Measurements from ENCODE around the gene ADRB2.
"Not testable (repeated sequence)": the region's sequence is repeated elsewhere in the genome, so short reads cannot be mapped to it uniquely, and the experiment has no call there.

DNA sequence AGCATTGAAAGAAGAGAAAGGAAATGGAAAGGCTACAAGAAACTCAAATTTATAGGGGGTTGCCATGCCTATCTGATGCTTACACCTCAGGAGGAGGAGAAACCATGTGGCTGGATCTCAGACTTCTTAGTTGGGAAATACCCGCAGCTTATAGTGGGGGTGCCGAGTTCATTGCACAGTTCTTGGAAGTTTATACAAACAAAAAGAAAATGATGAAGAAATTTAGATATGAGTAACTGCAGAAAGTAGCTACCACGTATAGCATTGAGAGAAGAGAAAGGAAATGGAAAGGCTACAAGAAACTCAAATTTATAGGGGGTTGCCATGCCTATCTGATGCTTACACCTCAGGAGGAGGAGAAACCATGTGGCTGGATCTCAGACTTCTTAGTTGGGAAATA, 23.0 kb upstream of the ADRB2 start:
- TF ChIP-seq, protein P1, sequence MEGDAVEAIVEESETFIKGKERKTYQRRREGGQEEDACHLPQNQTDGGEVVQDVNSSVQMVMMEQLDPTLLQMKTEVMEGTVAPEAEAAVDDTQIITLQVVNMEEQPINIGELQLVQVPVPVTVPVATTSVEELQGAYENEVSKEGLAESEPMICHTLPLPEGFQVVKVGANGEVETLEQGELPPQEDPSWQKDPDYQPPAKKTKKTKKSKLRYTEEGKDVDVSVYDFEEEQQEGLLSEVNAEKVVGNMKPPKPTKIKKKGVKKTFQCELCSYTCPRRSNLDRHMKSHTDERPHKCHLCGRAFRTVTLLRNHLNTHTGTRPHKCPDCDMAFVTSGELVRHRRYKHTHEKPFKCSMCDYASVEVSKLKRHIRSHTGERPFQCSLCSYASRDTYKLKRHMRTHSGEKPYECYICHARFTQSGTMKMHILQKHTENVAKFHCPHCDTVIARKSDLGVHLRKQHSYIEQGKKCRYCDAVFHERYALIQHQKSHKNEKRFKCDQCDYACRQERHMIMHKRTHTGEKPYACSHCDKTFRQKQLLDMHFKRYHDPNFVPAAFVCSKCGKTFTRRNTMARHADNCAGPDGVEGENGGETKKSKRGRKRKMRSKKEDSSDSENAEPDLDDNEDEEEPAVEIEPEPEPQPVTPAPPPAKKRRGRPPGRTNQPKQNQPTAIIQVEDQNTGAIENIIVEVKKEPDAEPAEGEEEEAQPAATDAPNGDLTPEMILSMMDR (IDR thresholded peaks at IDR 0.05; ENCODE audit: insufficient read depth, low read length, poor library complexity, severe bottlenecking) = not testable (repeated sequence)
- not testable (repeated sequence) for TF ChIP-seq EZH2phosphoT487 (conservative IDR thresholded peaks at IDR 0.05; ENCODE audit: low read length)
